ENCODE data around the gene GCK.

The GCK gene

GRCh38 chr7:44189286-44189992 lies at the start of gene GCK:
GCK (minus strand) TSS chr7:44189439; CDS start chr7:44188953, 486 bp downstream.
- DNase-seq, result no peak

GRCh38 chr7:44238116-44238695 lies 49.0 kb upstream of the GCK start:
- DNase-seq, result no peak

- no peak for DNase-seq
Observed at GRCh38 chr7:44237696-44238095, 48.5 kb upstream of the GCK start.

GRCh38 chr7:44236333-44236728 lies 47.1 kb upstream of the GCK start:
- no peak for DNase-seq

- no peak for DNase-seq
Observed at GRCh38 chr7:44235582-44236332, 46.5 kb upstream of the GCK start.

- no peak for DNase-seq
Observed at GRCh38 chr7:44235066-44235465, 45.8 kb upstream of the GCK start.

- DNase-seq, result no peak
Observed at GRCh38 chr7:44232901-44233715, 43.9 kb upstream of the GCK start.

GRCh38 chr7:44232396-44232795 lies 43.2 kb upstream of the GCK start:
- peak; percentile 40 for DNase-seq

GRCh38 chr7:44231088-44231487 lies 41.8 kb upstream of the GCK start:
- DNase-seq, result peak; percentile 25

- no peak for DNase-seq
Observed at GRCh38 chr7:44230286-44230685, 41.0 kb upstream of the GCK start.

- no peak for DNase-seq
Observed at GRCh38 chr7:44229546-44230105, 40.4 kb upstream of the GCK start.

- no peak for DNase-seq
Observed at GRCh38 chr7:44228571-44229350, 39.5 kb upstream of the GCK start.

- DNase-seq, result no peak
Observed at GRCh38 chr7:44227911-44228310, 38.7 kb upstream of the GCK start.

GRCh38 chr7:44226396-44226753 lies 37.1 kb upstream of the GCK start:
- no peak for DNase-seq

GRCh38 chr7:44225566-44226395 lies 36.5 kb upstream of the GCK start:
- DNase-seq, result peak; percentile 38

- DNase-seq, result no peak
Observed at GRCh38 chr7:44224974-44225565, 35.8 kb upstream of the GCK start.

- peak; percentile 48 for DNase-seq
Observed at GRCh38 chr7:44224080-44224973, 35.1 kb upstream of the GCK start.

- DNase-seq, result peak; percentile 48
Observed at GRCh38 chr7:44223362-44224079, 34.3 kb upstream of the GCK start.

GRCh38 chr7:44222776-44223261 lies 33.6 kb upstream of the GCK start:
- no peak for DNase-seq

All from RPMI8226 (cell line).